ENCODE data around the gene AIMP1.
"Not testable (repeated sequence)": the region's sequence is repeated elsewhere in the genome, so short reads cannot be mapped to it uniquely, and the experiment has no call there.

Gene AIMP1

GRCh38 chr4:106312997-106313522 lies 3.3 kb upstream of the AIMP1 start:
- DNase-seq = no peak

GRCh38 chr4:106314960-106315359 lies 1.4 kb upstream of the AIMP1 start:
- DNase-seq = no peak

DNA sequence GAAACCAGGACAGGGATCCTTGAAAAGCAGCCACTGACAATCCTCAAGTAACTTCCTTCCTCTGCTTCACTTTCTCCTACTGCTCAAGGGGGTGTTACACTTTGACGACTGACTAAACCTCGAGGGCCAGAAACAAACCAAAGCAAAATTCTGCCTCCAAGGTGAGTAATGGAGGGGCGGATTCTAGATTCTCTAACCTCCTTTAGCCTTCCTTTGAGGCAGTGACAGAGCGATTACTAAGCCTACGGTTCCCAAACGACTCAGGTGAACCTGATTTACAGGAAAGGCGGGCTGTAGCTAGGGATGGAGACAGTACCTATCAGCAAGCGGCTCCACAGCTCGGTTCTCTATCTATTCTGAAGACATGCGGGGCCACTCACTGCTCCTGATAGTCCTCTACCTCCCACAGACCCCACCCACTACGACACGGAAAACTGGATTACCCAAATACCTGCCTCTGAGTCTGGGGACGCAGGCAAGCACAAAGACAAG lies 828 bp upstream of the AIMP1 start:
- peak; percentile 28 to 58 (median 44) for DNase-seq

DNA sequence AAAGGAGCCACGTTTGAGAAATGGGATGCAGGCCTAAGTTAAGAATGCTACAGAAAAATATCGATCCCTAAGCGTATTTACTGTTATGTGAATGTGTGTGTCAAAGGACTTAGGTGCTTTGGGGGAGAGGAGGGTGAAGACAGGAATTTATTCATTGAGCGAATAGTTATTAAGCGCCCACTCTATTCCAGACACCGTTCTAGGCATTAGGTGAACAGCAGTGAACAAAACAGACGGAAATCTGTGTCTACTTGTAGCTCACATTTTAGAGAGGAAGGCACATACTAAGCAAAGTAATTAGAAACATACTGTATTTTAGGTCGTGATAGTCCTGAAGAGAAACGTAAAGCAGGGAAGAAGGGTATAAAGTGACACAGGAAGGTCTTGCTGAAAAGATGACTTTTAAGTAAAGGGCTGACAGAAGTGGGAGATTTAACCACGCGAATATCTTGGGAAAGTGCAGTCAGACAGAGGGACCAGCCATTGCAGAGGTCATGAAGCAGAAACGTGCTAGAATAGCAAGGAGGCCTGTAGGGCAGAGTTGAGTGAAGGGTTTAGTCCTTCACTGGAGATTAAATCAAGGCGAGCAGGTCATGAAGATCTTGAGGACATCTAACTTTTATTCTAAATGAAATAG lies 541 bp downstream of the AIMP1 start:
- DNase-seq = peak; percentile 6 to 22 (median 18)

- DNase-seq = no peak
Measured at GRCh38 chr4:106317815-106318214, 1.5 kb downstream of the AIMP1 start.

DNA sequence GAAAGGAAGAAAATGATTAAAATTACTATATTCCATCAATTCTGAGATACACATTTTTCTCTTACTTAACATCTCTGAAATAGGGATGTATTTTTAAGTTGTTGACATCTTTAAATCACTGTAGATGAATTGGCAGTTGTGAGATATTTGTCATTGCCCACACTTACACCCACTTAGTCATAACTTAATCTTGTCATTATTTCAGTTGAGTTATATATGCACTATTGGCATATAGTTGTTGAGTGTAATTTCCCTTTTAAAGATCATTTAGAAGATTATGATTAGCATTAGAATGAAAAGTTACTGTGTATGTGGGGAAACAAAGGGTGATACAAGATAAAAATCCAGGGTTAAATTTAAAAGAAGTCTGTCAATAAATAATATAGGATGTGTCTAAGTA lies 2.2 kb downstream of the AIMP1 start:
- DNase-seq = peak in 2 of 4 experiments; percentile 6 to 25

GRCh38 chr4:106320235-106320634 lies 3.9 kb downstream of the AIMP1 start:
- DNase-seq = no peak

GRCh38 chr4:106321168-106321567 lies 4.8 kb downstream of the AIMP1 start:
- not testable (repeated sequence) for DNase-seq

GRCh38 chr4:106321814-106322213 lies 5.5 kb downstream of the AIMP1 start:
- DNase-seq = not testable (repeated sequence)

DNA sequence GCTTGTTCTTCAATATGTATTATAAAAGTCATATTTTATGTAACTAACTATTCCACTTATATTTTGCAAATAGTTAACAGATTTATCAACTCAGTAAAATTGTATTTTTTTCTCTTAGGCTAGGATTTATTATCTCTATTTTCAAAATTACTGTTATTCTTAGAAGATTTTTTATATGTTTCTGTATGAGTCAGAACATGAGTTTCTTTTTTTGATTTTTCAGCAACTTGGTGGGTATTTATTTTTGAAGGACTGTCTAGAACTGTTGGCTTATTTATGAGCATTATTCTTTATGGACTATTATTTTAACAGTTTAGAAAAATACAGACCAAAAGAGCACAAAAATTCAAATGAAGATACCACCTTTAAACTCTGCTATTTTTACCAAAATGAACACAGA lies 6.8 kb downstream of the AIMP1 start:
- DNase-seq = no peak

- no peak for DNase-seq
Measured at GRCh38 chr4:106325800-106326199, 9.4 kb downstream of the AIMP1 start.

DNA sequence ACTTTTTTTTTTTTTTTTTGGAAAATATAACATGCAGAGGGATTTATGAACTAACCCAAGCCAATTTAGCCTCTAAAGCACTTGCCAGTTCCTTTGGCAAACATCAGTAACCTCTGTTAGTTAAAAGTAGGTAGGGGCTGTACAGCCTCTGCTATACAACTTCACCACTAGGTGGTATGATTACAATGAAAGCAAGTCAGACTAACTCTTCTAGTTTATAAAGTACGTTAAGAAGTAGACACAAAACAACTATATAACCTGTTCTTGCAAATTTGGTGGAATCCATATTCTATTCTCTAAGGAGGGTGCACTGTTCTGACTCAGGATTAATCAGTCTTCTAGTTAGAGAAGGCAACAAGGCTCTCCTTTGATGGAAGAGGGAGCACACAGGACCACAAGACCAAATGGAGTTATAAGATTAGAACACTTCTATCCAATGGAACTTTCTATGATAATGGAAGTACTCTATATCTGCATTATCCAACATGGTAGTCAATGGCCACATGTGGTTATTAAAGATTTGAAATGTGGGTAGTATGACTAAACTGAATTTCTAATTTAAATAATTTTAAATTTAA lies 12.8 kb downstream of the AIMP1 start:
- peak in 3 of 4 experiments; percentile 29 to 46 (median 31) for DNase-seq

GRCh38 chr4:106333186-106333585 lies 16.8 kb downstream of the AIMP1 start:
- DNase-seq = no peak

DNA sequence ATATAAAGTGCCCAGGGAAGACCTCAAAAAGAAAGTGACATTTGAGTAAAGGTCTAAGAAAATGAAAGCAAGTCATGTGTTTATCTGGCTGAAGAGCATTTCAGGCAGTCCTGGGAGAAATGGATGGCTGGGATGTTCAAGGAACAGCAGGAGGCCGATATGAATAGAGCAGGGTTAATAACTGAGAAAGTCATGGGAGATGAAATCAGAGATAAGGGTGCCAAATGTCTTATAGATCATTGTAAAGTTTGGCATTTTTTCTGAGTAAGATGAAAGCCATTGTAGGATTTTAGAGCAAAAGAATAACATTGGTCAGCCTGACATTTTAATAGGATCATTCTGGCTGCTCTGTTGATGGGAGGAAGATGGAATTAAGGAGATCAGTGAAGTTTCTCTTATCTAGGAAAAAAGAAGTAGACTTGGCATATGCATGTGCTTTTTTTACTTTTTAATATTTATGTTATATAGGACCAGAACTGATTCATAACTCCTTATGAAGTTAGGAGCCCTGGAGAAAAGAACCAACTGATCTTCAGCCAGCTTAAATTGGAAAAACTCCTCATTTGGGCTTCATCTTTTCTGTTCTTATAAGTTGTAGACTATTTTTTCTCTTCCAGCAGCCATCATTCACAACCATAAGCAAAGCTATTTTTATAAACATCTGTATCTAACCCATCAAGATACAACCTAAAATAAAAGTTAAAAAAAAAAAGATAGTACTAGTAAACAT lies 18.6 kb downstream of the AIMP1 start:
- no peak for DNase-seq

DNA sequence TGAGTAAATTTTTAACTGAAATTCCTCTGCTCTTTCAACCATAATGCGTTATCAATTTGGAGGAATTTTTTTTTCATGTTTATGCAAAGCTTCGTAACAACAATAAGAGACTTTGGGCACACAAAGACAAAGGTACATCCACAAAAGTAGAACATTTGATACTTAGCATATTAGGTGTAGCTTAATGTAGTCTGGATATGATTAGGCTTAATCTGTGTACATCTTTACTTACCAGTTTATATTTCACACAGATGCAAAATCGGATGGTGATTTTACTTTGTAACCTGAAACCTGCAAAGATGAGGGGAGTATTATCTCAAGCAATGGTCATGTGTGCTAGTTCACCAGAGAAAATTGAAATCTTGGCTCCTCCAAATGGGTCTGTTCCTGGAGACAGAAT lies 20.3 kb downstream of the AIMP1 start:
- no peak for DNase-seq

DNA sequence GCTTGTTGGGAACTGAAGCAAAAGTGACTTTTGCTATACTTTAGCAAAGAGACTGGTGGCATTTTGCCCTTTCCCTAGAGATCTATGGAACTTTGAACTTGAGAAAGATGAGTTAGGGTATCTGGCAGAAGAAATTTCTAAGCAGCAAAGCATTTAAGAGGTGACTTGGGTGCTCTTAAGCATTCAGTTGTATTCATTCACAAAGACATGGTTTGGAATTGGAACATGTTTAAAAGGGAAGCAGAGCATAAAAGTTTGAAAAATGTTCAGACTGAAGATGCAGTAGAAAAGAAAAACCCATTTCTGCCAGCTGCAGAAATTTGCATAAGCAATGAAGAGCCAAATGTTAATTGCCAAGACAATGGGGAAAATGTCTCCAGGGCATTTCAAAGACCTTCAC lies 21.6 kb downstream of the AIMP1 start:
- DNase-seq = no peak

GRCh38 chr4:106338671-106339070 lies 22.3 kb downstream of the AIMP1 start:
- no peak for DNase-seq

GRCh38 chr4:106339431-106339830 lies 23.1 kb downstream of the AIMP1 start:
- DNase-seq = no peak

DNA sequence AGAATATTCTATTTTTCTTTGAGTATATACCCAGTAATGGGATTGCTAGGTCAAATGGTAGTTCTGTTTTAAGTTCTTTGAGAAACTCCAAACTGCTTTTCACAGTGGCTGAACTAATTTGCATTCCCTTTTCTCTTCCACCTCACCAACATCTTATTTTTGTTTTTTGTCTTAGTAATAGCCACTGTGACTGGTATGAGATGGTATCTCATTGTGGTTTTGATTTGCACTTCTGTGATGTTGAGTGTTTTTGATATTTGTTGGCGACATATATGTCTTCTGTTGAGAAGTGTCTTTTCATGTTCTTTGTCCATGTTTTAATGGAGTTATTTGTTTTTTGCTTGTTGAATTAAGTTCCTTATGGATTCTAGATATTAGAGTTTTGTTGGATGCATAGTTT lies 24.4 kb downstream of the AIMP1 start:
- DNase-seq = no peak

DNA sequence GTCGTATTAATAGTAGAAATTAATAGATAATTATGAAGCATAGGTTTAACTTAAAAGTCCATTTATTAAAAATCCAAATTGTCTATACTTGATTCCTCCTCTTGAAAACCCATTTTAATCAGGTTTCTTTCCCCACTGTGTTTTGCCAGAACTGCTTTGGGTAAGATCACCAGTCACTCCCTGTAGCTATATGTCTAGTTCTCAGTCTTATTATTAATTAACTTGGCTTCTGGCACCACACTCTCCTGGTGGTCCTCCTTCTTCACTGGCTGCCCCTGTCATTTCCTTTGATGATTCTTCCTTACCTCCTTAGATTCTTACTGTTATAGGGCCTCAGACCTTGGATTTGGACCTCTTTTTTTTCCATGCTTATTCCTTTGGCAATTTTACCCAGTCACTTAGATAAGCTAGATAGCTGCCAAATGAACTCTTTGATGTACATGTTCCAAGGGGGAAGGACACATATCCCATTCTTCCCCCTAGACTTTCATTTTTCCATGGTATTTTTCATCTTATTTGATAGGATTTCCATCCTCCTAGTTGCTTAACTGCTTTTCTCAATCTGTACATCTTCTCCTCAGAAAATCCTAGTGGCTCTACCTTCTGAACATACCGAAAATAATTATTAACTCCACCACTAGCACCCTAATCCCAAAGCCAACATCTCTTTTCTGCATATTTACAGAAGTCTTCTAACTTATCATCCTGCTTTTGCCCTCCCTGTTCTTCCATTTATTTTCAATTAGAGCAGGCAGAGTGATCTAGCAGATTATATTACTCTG lies 27.7 kb downstream of the AIMP1 start:
- DNase-seq = no peak

DNA sequence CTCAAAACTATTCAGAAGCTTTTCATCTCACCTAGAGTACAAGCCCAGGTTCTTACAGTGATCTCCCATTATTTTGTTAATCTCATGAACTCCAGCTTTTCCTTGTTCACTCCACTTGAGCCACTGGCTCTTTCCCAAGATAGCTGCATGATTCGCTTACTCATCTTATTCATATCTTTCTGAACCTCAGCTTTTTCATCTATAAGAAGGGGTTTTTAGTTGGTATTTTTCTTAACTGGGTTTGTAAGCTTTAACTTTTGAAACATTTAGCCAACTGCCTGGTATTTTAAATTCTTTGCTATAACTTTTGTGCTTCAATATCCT lies 28.3 kb downstream of the AIMP1 start:
- DNase-seq = no peak

GRCh38 chr4:106347167-106347566 lies 30.8 kb downstream of the AIMP1 start:
- DNase-seq = no peak

DNA sequence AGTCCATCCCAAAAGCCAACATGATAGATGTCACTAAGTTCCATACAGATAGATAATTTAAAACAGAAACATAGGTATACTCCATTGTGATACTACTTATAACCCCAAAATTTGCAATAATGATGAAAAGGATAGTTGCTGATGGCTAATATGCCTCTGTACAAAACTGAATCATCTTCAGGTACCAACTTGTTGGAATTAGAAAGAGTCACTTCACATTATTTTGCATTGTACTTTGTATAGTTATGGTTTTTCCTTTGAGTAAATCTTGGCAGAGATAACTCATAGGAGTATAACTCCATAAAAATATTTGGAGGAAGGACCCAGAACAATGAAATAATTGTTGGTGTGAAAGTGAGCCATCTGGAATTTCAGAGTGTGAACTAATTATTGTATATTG lies 34.7 kb downstream of the AIMP1 start:
- no peak for DNase-seq
